GM18508 (cell line): ENCODE results near the gene RAB40B.
"Not testable (repeated sequence)": the region's sequence is repeated elsewhere in the genome, so short reads cannot be mapped to it uniquely, and the experiment has no call there.

ENCODE experiments used
- ATAC-seq: cut with Tn5 transposase; IDR thresholded peaks from one replicate; pipeline ENCODE4 v1.9.1; 2021; ENCODE audit warnings: moderate number of reproducible peaks; ENCODE audit not compliant: insufficient read depth, unreplicated experiment

RAB40B gene

GRCh38 chr17:82655523-82655922, 43.0 kb downstream of the RAB40B start:
- no peak for ATAC-seq

DNA sequence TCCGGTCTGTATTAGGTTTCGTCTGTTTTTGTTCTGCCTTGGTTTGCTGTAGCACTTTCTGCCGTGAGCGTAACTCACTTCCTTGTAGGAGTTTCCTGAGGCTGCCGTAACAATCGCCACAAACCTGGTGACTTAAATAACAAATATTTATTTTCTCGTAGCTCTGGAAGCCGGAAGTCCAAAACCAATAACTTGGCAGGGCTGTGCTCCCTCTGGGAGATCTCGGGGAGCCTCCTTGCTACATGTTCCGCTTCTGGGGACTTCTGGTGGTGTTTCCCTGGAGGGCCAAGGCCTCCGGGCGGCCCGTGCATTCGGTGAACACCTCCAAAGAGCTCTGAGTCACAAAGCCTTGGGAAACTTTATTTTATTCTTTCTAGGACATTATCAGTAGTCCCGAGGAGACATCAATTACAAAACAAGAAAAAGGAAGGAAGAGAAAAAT, 43.4 kb downstream of the RAB40B start:
- ATAC-seq: no peak

DNA sequence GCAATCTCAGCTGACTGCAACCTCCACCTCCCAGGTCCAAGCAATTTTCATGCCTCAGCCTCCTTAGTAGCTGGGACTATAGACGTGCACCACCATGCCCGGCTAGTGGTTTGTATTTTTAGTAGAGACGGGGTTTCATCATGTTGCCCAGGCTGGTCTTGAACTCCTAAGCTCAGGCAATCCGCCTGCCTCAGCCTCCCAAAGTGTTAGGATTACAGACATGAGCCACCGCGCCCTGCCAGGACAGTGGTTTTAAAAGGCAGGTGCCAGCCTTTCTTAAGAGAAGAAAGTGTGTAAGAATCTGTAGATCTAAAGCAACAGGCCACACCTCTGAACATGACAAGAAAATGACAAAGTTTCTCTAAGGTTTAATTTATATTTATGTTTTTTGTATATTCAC, 43.9 kb downstream of the RAB40B start:
- ATAC-seq: not testable (repeated sequence)

- no peak for ATAC-seq
These were observed 44.6 kb downstream of the RAB40B start for GRCh38 chr17:82653651-82654528.

- no peak for ATAC-seq
These were observed 47.8 kb downstream of the RAB40B start for GRCh38 chr17:82650723-82651122.

DNA sequence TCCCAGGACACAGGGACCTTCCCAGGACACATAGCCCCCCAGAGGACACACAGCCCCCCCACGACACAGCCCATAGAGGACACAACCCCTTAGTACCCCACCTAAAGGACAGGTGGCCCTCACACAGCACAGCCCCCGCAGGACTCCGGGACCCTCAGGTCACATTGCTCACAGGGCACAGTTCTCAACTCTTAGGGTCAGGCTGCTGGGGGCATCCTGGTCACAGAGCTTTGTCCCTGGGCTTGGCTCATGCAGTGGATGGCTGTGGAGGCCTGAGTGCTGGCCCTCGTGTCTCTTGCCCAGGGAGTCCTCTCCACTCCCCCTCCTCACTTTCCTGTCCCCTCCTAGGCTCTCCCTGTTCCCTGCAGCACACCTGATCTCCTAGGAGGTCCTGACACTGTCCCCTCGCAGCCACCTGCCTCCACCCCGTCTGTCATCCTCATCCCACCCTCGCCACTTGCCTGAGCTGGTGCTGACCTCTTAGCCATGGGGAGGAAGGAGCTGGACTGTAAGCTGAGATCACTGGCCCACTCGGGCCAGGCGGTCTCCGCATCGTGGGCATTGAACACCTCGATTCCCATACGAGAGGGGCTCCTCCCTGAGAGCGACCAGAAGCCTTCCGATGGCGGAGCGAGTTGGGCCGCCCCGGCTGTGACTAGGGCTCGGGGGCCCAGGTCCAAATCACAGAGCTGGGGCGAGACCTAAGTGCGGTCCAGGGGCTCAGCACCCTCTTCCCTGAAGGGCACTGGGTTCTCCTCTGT, 48.8 kb downstream of the RAB40B start:
- no peak for ATAC-seq

DNA sequence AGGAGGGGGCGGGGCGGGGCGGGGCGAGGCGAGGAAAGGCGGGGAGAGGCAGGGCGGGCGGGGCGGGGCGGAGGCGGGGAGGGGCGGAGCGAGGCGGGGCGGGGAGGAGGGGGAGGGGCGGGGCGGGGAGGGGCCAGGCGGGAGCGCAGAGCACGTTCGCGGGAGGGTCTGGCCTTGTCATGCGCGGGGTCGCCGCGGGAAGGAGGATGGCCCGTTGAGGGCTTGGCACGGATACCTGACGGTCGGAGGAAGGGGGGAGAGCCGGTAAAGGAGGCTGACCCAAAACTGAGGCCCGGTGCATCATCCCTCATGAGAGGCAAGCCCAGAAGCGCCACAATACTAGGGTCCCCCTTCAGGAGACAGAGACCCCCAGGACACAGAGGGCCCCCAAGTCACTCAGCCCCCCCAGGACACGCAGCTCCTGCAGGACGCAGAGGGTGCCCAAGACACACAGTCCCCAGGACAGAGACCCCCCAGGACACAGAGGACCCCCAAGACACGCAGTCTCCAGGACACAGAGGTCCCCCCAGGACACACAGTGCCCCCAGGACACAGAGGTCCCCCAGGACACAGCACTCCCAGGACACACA, 49.7 kb downstream of the RAB40B start:
- no peak for ATAC-seq

DNA sequence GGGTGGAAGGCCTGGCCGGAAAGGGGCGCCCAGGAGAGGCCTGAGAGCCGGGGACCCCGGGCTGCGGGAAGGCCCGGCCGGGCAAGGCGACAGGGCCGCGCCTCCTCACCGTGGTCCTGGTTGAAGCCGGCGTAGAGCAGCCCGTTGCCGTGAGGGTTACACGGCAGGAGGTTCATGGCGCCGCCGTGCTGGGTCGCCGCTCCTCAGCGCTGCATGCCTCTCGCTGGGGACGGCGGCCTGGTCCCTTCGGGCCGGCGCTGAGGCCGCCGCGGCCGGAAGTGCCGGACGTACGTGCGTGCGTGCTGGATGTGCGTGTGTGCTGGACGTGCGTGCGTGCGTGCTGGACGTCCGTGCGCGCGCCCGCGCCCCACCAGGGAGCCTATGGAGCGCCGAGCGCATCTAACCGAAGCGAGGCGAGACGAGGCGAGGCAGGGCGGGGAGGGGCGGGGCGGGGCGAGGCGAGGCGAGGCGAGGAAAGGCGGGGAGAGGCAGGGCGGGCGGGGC, 50.3 kb downstream of the RAB40B start, which contains the start of gene WDR45B:
TSS of gene WDR45B (minus strand) at position 280 of the 504 bp plus-strand sequence. CDS start at position 176, 104 bp downstream.
- no peak for ATAC-seq

- ATAC-seq: no peak
These were observed 50.8 kb downstream of the RAB40B start for GRCh38 chr17:82647593-82648164.

DNA sequence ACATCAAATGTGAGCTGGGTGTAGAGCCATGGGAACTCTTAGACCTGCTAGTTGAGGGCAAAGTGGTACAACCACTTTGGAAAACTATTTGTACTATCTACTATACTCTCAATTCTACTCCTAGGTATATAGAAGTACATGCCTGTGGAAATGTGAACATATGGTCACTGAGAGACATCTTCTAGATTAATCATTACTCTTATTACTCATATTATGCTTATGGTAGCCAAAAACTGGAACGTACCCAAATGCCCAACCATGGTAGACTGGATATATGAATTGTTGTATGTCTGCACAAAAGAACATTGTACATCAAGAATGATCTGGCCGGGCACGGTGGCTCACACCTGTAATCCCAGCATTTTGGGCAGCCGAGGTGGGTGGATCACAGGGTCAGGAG, 53.0 kb downstream of the RAB40B start:
- no peak for ATAC-seq

- no peak for ATAC-seq
These were observed 54.4 kb downstream of the RAB40B start for GRCh38 chr17:82644148-82644547.

DNA sequence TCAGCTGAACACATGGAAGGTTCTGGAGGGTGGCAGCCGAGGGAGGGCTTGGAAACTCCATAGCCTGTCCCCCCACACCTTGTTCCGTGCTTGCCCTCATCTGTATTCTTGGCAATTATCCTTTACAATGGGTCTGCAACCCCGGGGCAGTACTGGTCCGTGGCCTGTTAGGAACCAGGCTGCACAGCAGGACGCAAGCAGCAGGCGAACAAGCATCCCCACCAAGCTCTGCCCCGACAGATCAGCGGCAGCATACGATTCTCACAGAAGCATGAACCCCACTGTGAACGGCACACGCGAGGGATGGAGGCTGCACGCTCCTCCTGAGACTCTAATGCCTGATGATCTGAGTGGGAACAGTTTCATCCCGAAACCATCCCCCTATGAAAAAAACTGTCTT, 56.5 kb downstream of the RAB40B start:
- ATAC-seq: no peak

GRCh38 chr17:82640036-82640435, 58.5 kb downstream of the RAB40B start:
- no peak for ATAC-seq

- ATAC-seq: no peak
These were observed 58.9 kb downstream of the RAB40B start for GRCh38 chr17:82639628-82640027.

GRCh38 chr17:82638183-82638773, 60.2 kb downstream of the RAB40B start:
- ATAC-seq: no peak

GRCh38 chr17:82636626-82637598, 61.6 kb downstream of the RAB40B start:
- ATAC-seq: no peak

- ATAC-seq: no peak
These were observed 65.2 kb downstream of the RAB40B start for GRCh38 chr17:82633343-82633742.

DNA sequence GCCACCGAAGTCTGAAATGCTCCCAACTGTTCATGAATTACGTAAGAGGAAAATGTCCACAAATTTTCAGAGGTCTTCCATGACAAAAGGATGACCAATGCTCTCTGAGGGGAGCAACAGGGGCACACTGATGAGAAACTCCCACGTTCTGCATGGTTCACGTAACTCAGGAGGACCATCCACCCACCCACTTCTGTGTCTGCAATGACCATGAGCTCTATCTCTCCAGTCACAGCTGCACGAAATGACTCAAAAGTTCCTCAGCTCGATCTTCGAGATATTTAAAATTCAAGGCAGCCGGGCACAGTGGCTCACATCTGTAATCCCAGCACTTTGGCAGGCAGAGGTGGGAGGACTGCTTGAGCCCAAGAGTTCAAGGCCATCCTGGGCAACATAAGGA, 66.0 kb downstream of the RAB40B start:
- no peak for ATAC-seq

GRCh38 chr17:82631544-82631943, 67.0 kb downstream of the RAB40B start:
- ATAC-seq: no peak
